K562 (cell line): ENCODE results near the gene NEDD4L.

Experiments used
- CTCF ChIP-seq, 3 experiments: IDR thresholded peaks in 2 of 3; conservative IDR thresholded peaks in 1 of 3; 2 replicates each; pipeline ENCODE4 v1.5.1; 2011 to 2012; ENCODE audit warnings: low read length in 3 of 3, mild to moderate bottlenecking in 3 of 3, control low read depth in 2 of 3, improper control_type of control experiment in 1 of 3, inconsistent platforms in 1 of 3, low read depth in 1 of 3, mixed read lengths in 1 of 3, moderate library complexity in 1 of 3; ENCODE audit not compliant: insufficient read depth in 2 of 3
- EP300 ChIP-seq: IDR thresholded peaks from 2 replicates; pipeline ENCODE4 v1.6.1; 2012; ENCODE audit warnings: low read length, improper control_type of control experiment
- RFX7 ChIP-seq: fragments of 250-450 bp; sonication (Bioruptor Pico); IDR thresholded peaks from 2 replicates; pipeline ENCODE4 v1.5.1; 2021; ENCODE audit warnings: mild to moderate bottlenecking
- TF ChIP-seq, protein P1 (sequence below): fragments of 450-650 bp; IDR thresholded peaks from 2 replicates; pipeline ENCODE4 v1.6.1; 2016

DNA sequence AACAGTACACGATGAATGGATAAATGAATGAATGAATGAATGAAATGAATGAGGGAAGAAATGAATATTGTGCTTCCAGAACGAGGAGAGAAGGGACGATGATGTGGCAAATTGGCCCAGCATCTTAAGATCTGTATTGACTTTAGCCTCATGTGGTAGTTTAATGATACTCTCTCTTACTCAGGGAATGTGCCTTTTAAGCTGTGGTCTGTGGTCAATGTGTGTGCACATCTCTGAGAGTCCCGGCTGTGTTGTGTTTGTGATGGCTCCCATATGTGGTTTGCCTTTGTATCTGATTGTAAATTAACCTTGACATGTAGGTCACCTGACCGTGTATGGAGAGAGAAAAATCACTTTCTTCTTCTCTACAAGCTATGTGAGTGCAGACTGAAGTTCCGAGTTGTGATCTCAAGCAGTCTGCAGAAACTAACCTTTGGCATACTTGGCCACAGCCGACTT, 91.2 kb downstream of the NEDD4L start:
- TF ChIP-seq CTCF (IDR thresholded peaks at IDR 0.05 in 2 of 3, conservative IDR thresholded peaks at IDR 0.05 in 1 of 3; ENCODE audit: insufficient read depth in 2 of 3, low read depth in 1 of 3, low read length in 3 of 3), result no peak
- TF ChIP-seq RFX7, result no peak
- no peak for TF ChIP-seq EP300
- TF ChIP-seq, protein P1, sequence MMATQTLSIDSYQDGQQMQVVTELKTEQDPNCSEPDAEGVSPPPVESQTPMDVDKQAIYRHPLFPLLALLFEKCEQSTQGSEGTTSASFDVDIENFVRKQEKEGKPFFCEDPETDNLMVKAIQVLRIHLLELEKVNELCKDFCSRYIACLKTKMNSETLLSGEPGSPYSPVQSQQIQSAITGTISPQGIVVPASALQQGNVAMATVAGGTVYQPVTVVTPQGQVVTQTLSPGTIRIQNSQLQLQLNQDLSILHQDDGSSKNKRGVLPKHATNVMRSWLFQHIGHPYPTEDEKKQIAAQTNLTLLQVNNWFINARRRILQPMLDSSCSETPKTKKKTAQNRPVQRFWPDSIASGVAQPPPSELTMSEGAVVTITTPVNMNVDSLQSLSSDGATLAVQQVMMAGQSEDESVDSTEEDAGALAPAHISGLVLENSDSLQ, result 0 out of 2 replicates have a peak, but pooled peaks have one; percentile 37
